RCC 7860 (cell line): Measurements from ENCODE around the gene TNFRSF19.
A peak's percentile ranks its signal among the peaks of the same experiment; 100 is the strongest.

Experiments used
- DNase-seq: peaks from one replicate; pipeline ENCODE4 v3.0.0-alpha.2; 2015; ENCODE audit warnings: low spot score
- FAIRE-seq: peaks from 2 replicates; lab custom pipeline; 2012; peaks lifted over from hg19 to GRCh38; lab: Jason Lieb, UNC

The TNFRSF19 gene

GRCh38 chr13:23678795-23679194 is 108.6 kb downstream of the TNFRSF19 start:
- FAIRE-seq, result no peak

GRCh38 chr13:23679220-23679619 is 109.0 kb downstream of the TNFRSF19 start:
- DNase-seq (peak; percentile 89), FAIRE-seq (peak; percentile 95)

More at GRCh38 chr13:23678795-23679194, 108.6 kb downstream of the TNFRSF19 start:
- peak; percentile 71 for DNase-seq

- DNase-seq, result peak; percentile 18
Observed at GRCh38 chr13:23680845-23681669, 110.8 kb downstream of the TNFRSF19 start.

GRCh38 chr13:23683084-23683483 is 112.9 kb downstream of the TNFRSF19 start:
- FAIRE-seq (no peak), DNase-seq (no peak)

More at GRCh38 chr13:23680845-23681669, 110.8 kb downstream of the TNFRSF19 start:
- FAIRE-seq, result peak; percentile 20

GRCh38 chr13:23684647-23685046 is 114.4 kb downstream of the TNFRSF19 start:
- FAIRE-seq (no peak), DNase-seq (no peak)

- no peak for DNase-seq
- no peak for FAIRE-seq
Observed at GRCh38 chr13:23685416-23685815, 115.2 kb downstream of the TNFRSF19 start.

- FAIRE-seq, result no peak
- no peak for DNase-seq
Observed at GRCh38 chr13:23686948-23687347, 116.7 kb downstream of the TNFRSF19 start.

- no peak for FAIRE-seq
- peak; percentile 32 for DNase-seq
Observed at GRCh38 chr13:23687614-23688013, 117.4 kb downstream of the TNFRSF19 start.

GRCh38 chr13:23688336-23688735 is 118.1 kb downstream of the TNFRSF19 start:
- DNase-seq, result no peak
- FAIRE-seq, result no peak

- no peak for FAIRE-seq
- DNase-seq, result no peak
Observed at GRCh38 chr13:23690668-23691067, 120.5 kb downstream of the TNFRSF19 start.

GRCh38 chr13:23692816-23693215 is 122.6 kb downstream of the TNFRSF19 start:
- DNase-seq (no peak), FAIRE-seq (no peak)

GRCh38 chr13:23695196-23695595 is 125.0 kb downstream of the TNFRSF19 start:
- FAIRE-seq, result no peak

GRCh38 chr13:23695711-23696464 is 125.7 kb downstream of the TNFRSF19 start:
- FAIRE-seq (no peak), DNase-seq (no peak)

More at GRCh38 chr13:23695196-23695595, 125.0 kb downstream of the TNFRSF19 start:
- DNase-seq, result no peak

- FAIRE-seq, result no peak
- no peak for DNase-seq
Observed at GRCh38 chr13:23696610-23697009, 126.4 kb downstream of the TNFRSF19 start.

- DNase-seq (no peak), FAIRE-seq (no peak)
Observed at GRCh38 chr13:23697772-23698313, 127.6 kb downstream of the TNFRSF19 start.

GRCh38 chr13:23699271-23699670 is 129.1 kb downstream of the TNFRSF19 start:
- no peak for FAIRE-seq
- DNase-seq, result no peak

GRCh38 chr13:23701186-23701585 is 131.0 kb downstream of the TNFRSF19 start:
- FAIRE-seq, result no peak
- no peak for DNase-seq

- FAIRE-seq (no peak), DNase-seq (no peak)
Observed at GRCh38 chr13:23701636-23702035, 131.4 kb downstream of the TNFRSF19 start.

- DNase-seq (no peak), FAIRE-seq (no peak)
Observed at GRCh38 chr13:23703246-23703860, 133.1 kb downstream of the TNFRSF19 start.

GRCh38 chr13:23705583-23705982 is 135.4 kb downstream of the TNFRSF19 start:
- DNase-seq (no peak), FAIRE-seq (no peak)

- DNase-seq, result no peak
- FAIRE-seq, result no peak
Observed at GRCh38 chr13:23707674-23708073, 137.5 kb downstream of the TNFRSF19 start.
